GM10847 (cell line): ENCODE results near the gene GARIN5B.

ENCODE experiments used
- POLR2A ChIP-seq: IDR thresholded peaks from 2 replicates; pipeline ENCODE4 v1.6.1; 2011; ENCODE audit not compliant: insufficient read length; ENCODE audit errors: extremely low read depth

The GARIN5B gene

GRCh38 chr19:55382013-55382412 lies 19.0 kb upstream of the GARIN5B start:
- no peak for TF ChIP-seq POLR2A

- no peak for TF ChIP-seq POLR2A
These were observed 16.1 kb upstream of the GARIN5B start for GRCh38 chr19:55379174-55379573.

- no peak for TF ChIP-seq POLR2A
These were observed 14.5 kb upstream of the GARIN5B start for GRCh38 chr19:55377356-55378131.

- no peak for TF ChIP-seq POLR2A
These were observed 13.3 kb upstream of the GARIN5B start, which contains the start of gene TMEM190 for GRCh38 chr19:55376241-55376933. Gene TMEM190 (plus strand): TSS chr19:55376826. CDS start chr19:55376854, 28 bp downstream.

- no peak for TF ChIP-seq POLR2A
These were observed 11.1 kb upstream of the GARIN5B start for GRCh38 chr19:55373993-55374757.

GRCh38 chr19:55373306-55373992 lies 10.4 kb upstream of the GARIN5B start:
- TF ChIP-seq POLR2A: no peak

GRCh38 chr19:55372316-55373081 lies 9.4 kb upstream of the GARIN5B start:
- no peak for TF ChIP-seq POLR2A

- TF ChIP-seq POLR2A: no peak
These were observed 7.4 kb upstream of the GARIN5B start, which contains the start of gene IL11 for GRCh38 chr19:55370305-55370988. Gene IL11 (minus strand): TSS chr19:55370463. CDS start chr19:55370310, 153 bp downstream.

GRCh38 chr19:55369653-55370304 lies 6.7 kb upstream of the GARIN5B start:
- no peak for TF ChIP-seq POLR2A

GRCh38 chr19:55368701-55369563 lies 5.9 kb upstream of the GARIN5B start:
- TF ChIP-seq POLR2A: no peak

GRCh38 chr19:55368106-55368505 lies 5.0 kb upstream of the GARIN5B start:
- TF ChIP-seq POLR2A: no peak

GRCh38 chr19:55366790-55367189 lies 3.7 kb upstream of the GARIN5B start:
- no peak for TF ChIP-seq POLR2A
